HepG2 (cell line): Measurements from ENCODE around the gene TUBE1.

Experiments used
- E2F5 ChIP-seq: sonication (generic); formaldehyde crosslinking; conservative IDR thresholded peaks from 2 replicates; pipeline ENCODE4 v1.4.0; 2020; ENCODE audit warnings: missing genetic modification reagents
- KAT8 ChIP-seq: IDR thresholded peaks from 2 replicates; pipeline ENCODE4 v1.6.1; 2016; ENCODE audit warnings: missing genetic modification reagents, missing compliant biosample characterization
- POLR2A ChIP-seq, 2 experiments: IDR thresholded peaks; 2 replicates each; pipeline ENCODE4 v1.6.1; 2011; ENCODE audit warnings: low read depth in 2 of 2, low read length in 2 of 2, mild to moderate bottlenecking in 1 of 2, moderate library complexity in 1 of 2; ENCODE audit not compliant: insufficient read depth in 1 of 2
- ZNF333 ChIP-seq: sonication (generic); formaldehyde crosslinking; IDR thresholded peaks from 2 replicates; pipeline ENCODE4 v1.4.0; 2020; ENCODE audit warnings: mild to moderate bottlenecking, missing genetic modification reagents, borderline replicate concordance
- ZNF619 ChIP-seq: sonication (generic); formaldehyde crosslinking; IDR thresholded peaks from 2 replicates; pipeline ENCODE4 v1.4.0; 2020; ENCODE audit warnings: mild to moderate bottlenecking, missing genetic modification reagents

- TF ChIP-seq KAT8 (no peak), POLR2A (IDR thresholded peaks at IDR 0.05; ENCODE audit: insufficient read depth in 1 of 2, low read depth in 2 of 2, low read length in 2 of 2) (no peak), E2F5 (CRISPR knock-in tag) (no peak), ZNF333 (CRISPR knock-in tag) (no peak), ZNF619 (CRISPR knock-in tag) (no peak)
Measured at GRCh38 chr6:112061605-112062004, 25.7 kb downstream of the TUBE1 start.
